Smooth muscle cell (in vitro differentiated cells): Measurements from ENCODE around the gene UQCC5. TPM values are rescaled to one million over a fixed set of nuclear protein-coding genes. Genes with fewer than 3 reads are reported as not detected.

Experiments used
- DNase-seq: peaks from one replicate; lab custom pipeline; 2025; ENCODE audit not compliant: unreplicated experiment; lab: John Stamatoyannopoulos, UW
- H2AFZ ChIP-seq: fragments of 200-600 bp; sonication (generic); 2 replicates; pipeline ENCODE4 v1.6.0; 2016; ENCODE audit warnings: antibody characterized with exemption, low read depth, mild to moderate bottlenecking
- H3F3A ChIP-seq: fragments of 200-600 bp; sonication (generic); 2 replicates; pipeline ENCODE4 v1.6.0; 2017; ENCODE audit warnings: antibody characterized with exemption, low read depth
- H3K27ac ChIP-seq: fragments of 200-600 bp; sonication (generic); 2 replicates; pipeline ENCODE4 v1.5.1; 2016; ENCODE audit warnings: low read depth, mild to moderate bottlenecking
- H3K27me3 ChIP-seq: fragments of 200-600 bp; sonication (generic); 2 replicates; pipeline ENCODE4 v1.6.1; 2016; ENCODE audit warnings: low read depth, mild to moderate bottlenecking
- H3K36me3 ChIP-seq: fragments of 200-600 bp; sonication (generic); 2 replicates; pipeline ENCODE4 v1.5.1; 2016; ENCODE audit warnings: low read depth
- H3K4me1 ChIP-seq: fragments of 200-600 bp; sonication (generic); 2 replicates; pipeline ENCODE4 v1.5.1; 2016; ENCODE audit warnings: low read depth
- H3K4me2 ChIP-seq: fragments of 200-600 bp; sonication (generic); 2 replicates; pipeline ENCODE4 v1.6.0; 2016; ENCODE audit warnings: mild to moderate bottlenecking
- H3K4me3 ChIP-seq: fragments of 200-600 bp; sonication (generic); 2 replicates; pipeline ENCODE4 v1.5.1; 2016; ENCODE audit warnings: mild to moderate bottlenecking
- H3K79me2 ChIP-seq: fragments of 200-600 bp; sonication (generic); 2 replicates; pipeline ENCODE4 v1.6.0; 2016; ENCODE audit warnings: low read depth, mild to moderate bottlenecking
- H3K9ac ChIP-seq: fragments of 200-600 bp; sonication (generic); 2 replicates; pipeline ENCODE4 v1.6.0; 2016; ENCODE audit warnings: low read depth
- H3K9me3 ChIP-seq: fragments of 200-600 bp; sonication (generic); replicated peaks from 2 replicates; pipeline ENCODE4 v1.5.1; 2016; ENCODE audit warnings: low read depth
- H4K20me1 ChIP-seq: fragments of 200-600 bp; sonication (generic); 2 replicates; pipeline ENCODE4 v1.6.0; 2016; ENCODE audit warnings: low read depth
- WGBS: methylation state at CpG from one replicate; pipeline ENCODE4 v1.1.7; 2016; ENCODE audit warnings: low lambda C conversion rate; 5-methylcytosine and 5-hydroxymethylcytosine counted together
- polyA plus RNA-seq: library from polyadenylated mRNA; unstranded; fragments of >200 nt; fragmentation: Nextera tagmentation; extraction: Ambion mirVana; gene quantifications from 2 replicates; pipeline ENCODE4 v1.2.1, GENCODE V29; 2016
- total RNA-seq: library from RNA; depleted of rRNA; stranded (reverse); fragments of >200 nt; gene quantifications from 2 replicates; pipeline ENCODE4 v1.2.3, GENCODE V29; 2014
- TF ChIP-seq, protein P1 (sequence below): fragments of 200-600 bp; sonication (generic); IDR thresholded peaks from 2 replicates; pipeline ENCODE4 v1.5.1; 2017; ENCODE audit warnings: borderline replicate concordance, mild to moderate bottlenecking, antibody characterized with exemption; ENCODE audit not compliant: insufficient read depth, poor library complexity, severe bottlenecking

Gene UQCC5
- total and polyA plus RNA-seq, 2 experiments from 2014 or later, result 0.76 to 33.0 TPM

DNA sequence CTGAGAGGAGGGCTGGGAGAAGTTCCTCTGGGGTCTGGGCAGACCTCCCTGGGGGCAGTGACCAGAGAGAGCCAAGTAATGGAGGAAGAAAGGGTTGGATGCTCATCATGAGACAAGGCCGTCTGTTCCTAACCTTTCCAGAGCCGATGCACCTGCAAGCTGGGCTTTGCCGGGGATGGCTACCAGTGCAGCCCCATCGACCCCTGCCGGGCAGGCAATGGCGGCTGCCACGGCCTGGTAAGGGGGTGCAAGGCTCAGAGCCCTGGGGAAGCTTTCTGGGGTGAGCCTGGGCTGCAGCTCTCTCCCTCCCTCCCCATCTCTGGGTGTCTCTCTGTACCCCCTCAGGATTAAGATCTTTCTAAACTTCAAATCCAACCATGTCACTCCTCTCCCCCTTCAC lies 24.9 kb upstream of the UQCC5 start:
- Histone ChIP-seq H4K20me1 (peaks cover 3% of the 10 kb centered on the region), H3K79me2 (no peaks in the 10 kb centered on the region), H3K4me1 (no peaks in the 10 kb centered on the region), H3K9ac (no peak overlapping the region), H3K27me3 (peaks cover 6% of the 10 kb centered on the region), H2AFZ (no peak overlapping the region), H3K9me3 (no peaks in the 10 kb centered on the region), H3K4me2 (no peak overlapping the region), H3K27ac (no peak overlapping the region), H3K4me3 (no peak overlapping the region), H3F3A (no peaks in the 10 kb centered on the region), H3K36me3 (no peaks in the 10 kb centered on the region)
- DNase-seq, result no peak
- TF ChIP-seq, protein P1, sequence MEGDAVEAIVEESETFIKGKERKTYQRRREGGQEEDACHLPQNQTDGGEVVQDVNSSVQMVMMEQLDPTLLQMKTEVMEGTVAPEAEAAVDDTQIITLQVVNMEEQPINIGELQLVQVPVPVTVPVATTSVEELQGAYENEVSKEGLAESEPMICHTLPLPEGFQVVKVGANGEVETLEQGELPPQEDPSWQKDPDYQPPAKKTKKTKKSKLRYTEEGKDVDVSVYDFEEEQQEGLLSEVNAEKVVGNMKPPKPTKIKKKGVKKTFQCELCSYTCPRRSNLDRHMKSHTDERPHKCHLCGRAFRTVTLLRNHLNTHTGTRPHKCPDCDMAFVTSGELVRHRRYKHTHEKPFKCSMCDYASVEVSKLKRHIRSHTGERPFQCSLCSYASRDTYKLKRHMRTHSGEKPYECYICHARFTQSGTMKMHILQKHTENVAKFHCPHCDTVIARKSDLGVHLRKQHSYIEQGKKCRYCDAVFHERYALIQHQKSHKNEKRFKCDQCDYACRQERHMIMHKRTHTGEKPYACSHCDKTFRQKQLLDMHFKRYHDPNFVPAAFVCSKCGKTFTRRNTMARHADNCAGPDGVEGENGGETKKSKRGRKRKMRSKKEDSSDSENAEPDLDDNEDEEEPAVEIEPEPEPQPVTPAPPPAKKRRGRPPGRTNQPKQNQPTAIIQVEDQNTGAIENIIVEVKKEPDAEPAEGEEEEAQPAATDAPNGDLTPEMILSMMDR, result no peak
- 84% methylated on average over 7 of the region's 7 CpGs for WGBS

DNA sequence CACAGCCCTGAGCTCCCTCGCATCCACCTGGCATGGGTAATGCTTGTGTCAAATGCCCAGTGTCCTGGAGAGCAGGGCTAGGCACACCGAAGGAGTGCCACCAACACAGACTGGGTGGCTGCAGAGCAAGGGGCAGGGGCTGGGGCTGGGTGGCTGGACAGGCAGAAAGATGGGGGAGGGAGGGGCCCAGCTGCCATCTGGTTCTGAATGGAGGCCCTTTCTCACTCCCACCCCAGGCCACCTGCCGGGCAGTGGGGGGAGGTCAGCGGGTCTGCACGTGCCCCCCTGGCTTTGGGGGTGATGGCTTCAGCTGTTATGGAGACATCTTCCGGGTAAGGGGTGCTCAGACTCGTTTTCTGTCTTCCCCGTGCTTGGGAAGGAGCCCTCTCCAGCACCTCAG lies 24.3 kb upstream of the UQCC5 start:
- no peaks in the 10 kb centered on the region for H3K79me2 ChIP-seq
- no peaks in the 10 kb centered on the region for H3K9me3 ChIP-seq
- no peak overlapping the region for H3K4me2 ChIP-seq
- no peaks in the 10 kb centered on the region for H3K36me3 ChIP-seq
- DNase-seq, result no peak
- no peak overlapping the region for H3K4me3 ChIP-seq
- no peaks in the 10 kb centered on the region for H3F3A ChIP-seq
- TF ChIP-seq, protein P1, result no peak
- no peak overlapping the region for H2AFZ ChIP-seq
- 75% methylated on average over 8 of the region's 8 CpGs for whole genome bisulfite sequencing
- peaks cover 6% of the 10 kb centered on the region for H3K27me3 ChIP-seq
- no peaks in the 10 kb centered on the region for H3K4me1 ChIP-seq
- H3K9ac ChIP-seq, result no peak overlapping the region
- H4K20me1 ChIP-seq, result peaks cover under 1% of the 10 kb centered on the region
- H3K27ac ChIP-seq, result no peak overlapping the region

DNA sequence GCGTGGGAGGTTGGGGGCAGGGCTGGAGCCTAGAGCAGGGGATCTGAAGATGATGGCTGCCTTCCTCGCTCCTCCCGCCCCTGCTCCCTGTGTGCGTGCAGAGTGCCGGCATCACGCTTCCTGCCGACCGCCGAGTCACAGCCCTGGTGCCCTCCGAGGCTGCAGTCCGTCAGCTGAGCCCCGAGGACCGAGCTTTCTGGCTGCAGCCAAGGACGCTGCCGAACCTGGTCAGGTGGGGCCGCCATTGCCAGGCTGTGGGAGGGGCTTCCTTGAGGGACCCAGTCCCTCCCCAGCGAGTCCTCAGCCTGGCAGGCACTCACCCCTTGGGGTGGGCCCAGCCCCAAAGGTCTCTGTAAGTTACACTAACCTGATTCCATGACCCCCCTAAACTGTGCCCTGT lies 23.7 kb upstream of the UQCC5 start:
- Histone ChIP-seq H3K27ac (no peak overlapping the region), H2AFZ (no peak overlapping the region), H3K4me2 (no peak overlapping the region), H3F3A (no peaks in the 10 kb centered on the region), H4K20me1 (no peaks in the 10 kb centered on the region), H3K79me2 (no peaks in the 10 kb centered on the region), H3K9me3 (no peaks in the 10 kb centered on the region), H3K9ac (no peak overlapping the region), H3K4me1 (no peaks in the 10 kb centered on the region), H3K36me3 (no peaks in the 10 kb centered on the region), H3K27me3 (peaks cover 6% of the 10 kb centered on the region), H3K4me3 (no peak overlapping the region)
- no peak for DNase-seq
- 84% methylated on average over 17 of the region's 17 CpGs for WGBS
- TF ChIP-seq, protein P1, result no peak

DNA sequence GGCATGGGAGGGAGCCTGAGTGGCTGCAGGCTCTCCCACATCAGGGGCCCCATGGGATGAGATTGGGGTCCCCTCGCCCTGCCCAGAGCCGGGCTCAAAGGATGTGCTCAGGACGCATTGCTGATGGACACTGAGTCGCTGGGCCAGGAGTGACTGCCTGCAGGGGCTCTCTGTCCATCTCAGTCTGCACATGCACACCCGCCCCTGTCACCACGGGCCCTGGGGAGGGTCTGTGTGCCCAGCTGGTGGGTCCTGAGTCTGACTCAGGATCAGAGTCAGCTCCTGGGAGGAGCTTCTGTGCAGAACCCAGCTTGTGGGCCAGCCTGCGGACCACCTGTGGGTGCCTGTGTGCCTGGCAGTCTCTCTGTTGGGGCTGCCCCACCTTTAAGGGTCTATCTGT lies 23.1 kb upstream of the UQCC5 start:
- Histone ChIP-seq H4K20me1 (no peaks in the 10 kb centered on the region), H3K79me2 (no peaks in the 10 kb centered on the region), H3K9me3 (no peaks in the 10 kb centered on the region), H3K27me3 (peaks cover 6% of the 10 kb centered on the region), H2AFZ (no peak overlapping the region), H3K27ac (no peak overlapping the region), H3K4me1 (no peaks in the 10 kb centered on the region), H3K4me2 (no peak overlapping the region), H3F3A (no peaks in the 10 kb centered on the region), H3K9ac (no peak overlapping the region), H3K36me3 (no peaks in the 10 kb centered on the region), H3K4me3 (no peak overlapping the region)
- DNase-seq, result no peak
- WGBS, result 95% methylated on average over 7 of the region's 7 CpGs
- TF ChIP-seq, protein P1, result no peak
